BJ (cell line): ENCODE data around the gene RAB8B. TPM values are rescaled to one million over a fixed set of nuclear protein-coding genes. Genes with fewer than 3 reads are reported as not detected.

ENCODE experiments used
- CTCF ChIA-PET: fragments of 350-600 bp; formaldehyde crosslinking; extraction: SDS; loops from one replicate; lab custom pipeline; 2021; ENCODE audit warnings: antibody characterized with exemption, inconsistent platforms; lab: Yijun Ruan, JAX
- POLR2A ChIA-PET: fragments of 300-600 bp; sonication (Branson Sonifier 250); formaldehyde crosslinking; extraction: SDS; loops from one replicate; lab custom pipeline; 2021; ENCODE audit warnings: antibody characterized with exemption; lab: Charles Lee
- DNase-seq: peaks from one replicate; pipeline ENCODE4 v3.0.0-alpha.2; 2011; ENCODE audit warnings: low read depth
- H3K27me3 ChIP-seq: 2 replicates; pipeline ENCODE4 v1.6.0; 2011; ENCODE audit warnings: low read length; ENCODE audit not compliant: control insufficient read depth, insufficient read depth
- H3K36me3 ChIP-seq: 2 replicates; pipeline ENCODE4 v1.5.1; 2011; ENCODE audit warnings: low read length; ENCODE audit not compliant: control insufficient read depth, insufficient read depth
- H3K4me3 ChIP-seq: 2 replicates; pipeline ENCODE4 v1.5.1; 2011; ENCODE audit warnings: low read depth, mild to moderate bottlenecking, control low read depth, low read length
- CTCF ChIP-seq: IDR thresholded peaks from 2 replicates; pipeline ENCODE4 v1.5.1; 2011; ENCODE audit warnings: low read depth, mild to moderate bottlenecking, control low read depth, inconsistent platforms, low read length, moderate library complexity; ENCODE audit not compliant: insufficient read depth
- polyA plus RNA-seq: library from polyadenylated mRNA; depleted of rRNA; stranded (reverse); fragments of >200 nt; gene quantifications from 2 replicates; pipeline ENCODE4 v1.2.3, GENCODE V29; 2011

Gene RAB8B
- polyA plus RNA-seq, 1 experiment, result 16.4 TPM

DNA sequence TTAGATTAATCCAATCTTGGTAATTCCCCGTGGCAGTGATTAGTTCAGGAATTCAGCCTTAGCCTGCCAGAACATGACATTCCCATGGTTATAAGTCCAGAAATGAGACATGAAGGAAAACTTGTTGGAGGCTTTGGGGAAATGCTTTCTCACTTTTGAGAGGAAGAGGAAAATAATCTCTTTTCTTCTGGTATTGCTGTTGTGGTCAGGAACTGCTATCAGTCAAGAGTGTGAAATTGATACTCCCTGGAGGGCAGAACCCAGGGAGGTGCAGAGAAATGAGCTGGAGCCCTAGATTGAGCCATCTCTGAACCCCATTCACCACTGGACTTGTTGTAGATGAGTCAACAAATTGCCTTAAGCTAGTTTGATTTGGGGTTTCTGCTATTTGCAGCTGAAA is 49.4 kb downstream of the RAB8B start:
- no peak for DNase-seq
- no peak overlapping the region for H3K4me3 ChIP-seq
- no peaks in the 10 kb centered on the region for H3K27me3 ChIP-seq
- no peaks in the 10 kb centered on the region for H3K36me3 ChIP-seq
- TF ChIP-seq CTCF, result no peak
- POLR2A ChIA-PET, result interaction anchor here (0.7 kb wide), 1 partner anchor 88 kb away, joined by 4 read pairs; no protein-coding TSS in a partner anchor
- CTCF ChIA-PET, result no interaction called here

DNA sequence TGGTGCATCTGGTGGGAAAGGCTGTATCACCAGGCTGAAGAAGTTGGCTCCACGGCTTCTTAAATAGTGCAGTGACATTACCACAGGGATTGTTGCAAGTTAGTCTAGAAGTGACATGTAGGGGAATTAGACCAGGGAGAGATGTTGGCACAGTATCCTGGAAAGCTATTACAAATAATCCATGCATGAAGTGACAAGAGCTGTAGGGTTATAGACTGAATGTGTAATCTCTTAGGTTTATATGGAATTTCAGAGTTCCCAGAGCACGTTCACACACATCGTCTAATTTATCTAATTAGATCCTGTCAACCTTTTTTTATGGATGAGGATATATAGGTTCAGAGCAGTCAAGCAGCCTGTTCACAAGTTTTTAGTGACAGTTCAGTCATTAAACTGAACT is 50.7 kb downstream of the RAB8B start:
- no peaks in the 10 kb centered on the region for H3K27me3 ChIP-seq
- TF ChIP-seq CTCF, result no peak
- POLR2A ChIA-PET, result no interaction called here
- H3K36me3 ChIP-seq, result no peaks in the 10 kb centered on the region
- H3K4me3 ChIP-seq, result no peak overlapping the region
- CTCF ChIA-PET, result no interaction called here
- no peak for DNase-seq

- CTCF ChIA-PET, result no interaction called here
- Histone ChIP-seq H3K27me3 (no peaks in the 10 kb centered on the region), H3K36me3 (no peaks in the 10 kb centered on the region), H3K4me3 (no peak overlapping the region)
- DNase-seq, result no peak
- TF ChIP-seq CTCF, result no peak
- POLR2A ChIA-PET, result no interaction called here
Measured at GRCh38 chr15:63241316-63241715, 51.9 kb downstream of the RAB8B start.

- CTCF ChIA-PET, result interaction anchor here (1.1 kb wide), 4 partner anchors 18 to 111 kb away, joined by 3 to 4 read pairs (median 3); partner anchors contain the start of gene RPS27L
- Histone ChIP-seq H3K4me3 (no peak overlapping the region), H3K36me3 (no peaks in the 10 kb centered on the region), H3K27me3 (no peaks in the 10 kb centered on the region)
- DNase-seq, result no peak
- POLR2A ChIA-PET, result no interaction called here
- peak; percentile 32; the same call in 1 of the 2 replicates for TF ChIP-seq CTCF
Measured at GRCh38 chr15:63243101-63243500, 53.7 kb downstream of the RAB8B start.

- no peaks in the 10 kb centered on the region for H3K27me3 ChIP-seq
- ChIA-PET POLR2A (interaction anchor here (0.6 kb wide), 1 partner anchor 457 kb away, joined by 4 read pairs; no protein-coding TSS in a partner anchor), CTCF (interaction anchor here (1.1 kb wide), 2 partner anchors 19 to 87 kb away, joined by 3 to 4 read pairs; partner anchors contain the start of gene RPS27L)
- H3K36me3 ChIP-seq, result no peaks in the 10 kb centered on the region
- no peak overlapping the region for H3K4me3 ChIP-seq
- no peak for TF ChIP-seq CTCF
- no peak for DNase-seq
Measured at GRCh38 chr15:63243776-63244175, 54.4 kb downstream of the RAB8B start.
